Hypothalamus (tissue), 51 donors: Measurements from ENCODE around the gene ZNF543.
"Not testable (repeated sequence)": the region's sequence is repeated elsewhere in the genome, so short reads cannot be mapped to it uniquely, and the experiment has no call there.

Experiments used
- DNase-seq, 51 donors: peaks; one replicate each; lab custom pipeline; 2025; lab: John Stamatoyannopoulos, UW

Gene ZNF543

DNA sequence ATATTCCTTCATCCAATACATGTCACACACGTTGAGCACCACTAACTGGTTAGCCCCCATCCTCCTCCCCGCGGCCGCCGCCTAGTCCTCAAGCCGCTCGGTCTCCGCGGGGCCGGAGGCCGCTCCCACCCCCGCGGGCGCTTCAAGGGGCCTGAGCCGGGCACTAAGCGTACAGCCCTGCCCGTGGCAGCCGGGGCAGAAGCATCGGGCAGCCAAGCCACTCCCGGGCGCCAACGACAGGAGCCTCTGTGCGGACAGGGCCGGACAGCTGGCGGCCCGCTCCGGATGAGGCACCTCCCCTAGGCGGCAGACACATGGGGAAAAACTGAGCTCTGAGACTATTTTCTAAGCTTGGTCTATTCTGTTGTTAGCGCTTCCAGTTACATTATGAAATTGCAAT is 2.8 kb upstream of the ZNF543 start:
- DNase-seq: peak in 6 of 51 donors; percentile 3 to 20 (median 5)

DNA sequence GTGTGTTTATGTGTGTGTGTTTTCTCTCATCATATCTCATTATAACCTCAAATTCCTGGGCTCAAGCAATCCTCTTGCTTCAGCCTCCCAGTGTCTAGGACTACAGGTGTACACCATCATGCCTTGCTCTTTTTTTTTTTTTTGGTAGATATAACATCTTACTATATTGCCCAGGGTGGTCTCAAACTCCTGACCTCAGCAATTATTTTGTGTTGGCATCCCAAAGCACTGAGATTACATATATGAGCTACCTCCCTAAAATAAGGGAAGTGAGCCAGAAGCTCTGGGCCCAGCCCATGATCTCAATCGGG is 448 bp upstream of the ZNF543 start:
- DNase-seq: no peak

DNA sequence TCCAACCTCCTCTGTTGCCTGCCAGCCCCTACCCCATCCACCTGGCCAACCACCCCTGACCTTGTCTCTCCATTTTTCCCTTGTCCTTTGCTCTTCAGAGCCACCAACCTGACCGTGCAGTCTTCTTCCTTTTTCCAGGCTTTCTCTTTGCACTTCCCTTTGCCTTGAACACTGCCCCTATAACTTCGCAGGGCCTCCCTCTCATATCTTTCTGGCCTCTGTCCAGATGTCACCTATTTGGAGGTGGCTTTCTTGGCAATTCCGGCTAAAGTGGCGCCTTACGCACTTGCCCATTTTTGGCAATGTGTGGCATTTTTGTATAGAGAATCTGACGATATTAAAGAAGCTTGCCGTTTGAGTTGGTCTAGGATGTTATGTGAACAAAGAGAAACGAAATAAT is 844 bp downstream of the ZNF543 start:
- DNase-seq: no peak

DNA sequence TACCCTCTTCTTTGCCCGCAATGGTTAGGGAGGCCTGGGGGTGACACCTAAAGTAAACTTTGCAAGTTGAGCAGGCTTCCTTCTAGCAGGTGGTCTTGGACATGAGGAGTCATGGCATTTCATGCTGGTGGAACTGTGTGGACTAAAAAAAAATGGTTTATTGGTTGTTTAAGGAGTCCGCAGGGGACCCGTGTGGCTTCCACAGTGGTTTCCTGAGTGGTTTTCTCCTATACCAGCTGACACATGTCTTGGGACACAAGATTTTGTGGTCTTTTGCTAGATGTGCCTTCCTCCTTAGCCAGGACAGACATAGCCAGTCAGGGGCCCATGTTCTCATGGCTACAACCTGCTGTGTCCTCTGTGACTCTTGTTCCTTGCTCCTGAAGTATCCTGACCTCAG is 1.5 kb downstream of the ZNF543 start:
- DNase-seq: no peak

DNA sequence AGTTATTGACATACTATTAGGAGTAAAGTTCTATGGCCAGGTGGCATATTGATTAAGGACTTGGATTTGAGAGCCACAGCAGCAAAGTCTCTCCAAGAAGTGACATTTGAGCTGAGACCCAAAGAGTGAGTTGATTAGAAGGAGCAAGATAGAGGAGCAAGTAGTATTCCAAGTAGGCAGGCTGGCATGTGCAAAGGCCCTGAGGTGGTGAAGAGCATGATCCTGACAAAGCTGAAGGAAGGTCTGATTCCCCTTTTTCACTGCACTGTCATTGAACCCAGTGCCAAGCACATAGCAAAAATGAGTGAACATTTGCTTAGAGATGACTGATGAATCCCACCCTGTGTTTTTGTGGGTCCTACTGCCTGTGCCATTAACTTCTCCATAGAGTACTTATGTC is 4.7 kb downstream of the ZNF543 start:
- DNase-seq: no peak

DNA sequence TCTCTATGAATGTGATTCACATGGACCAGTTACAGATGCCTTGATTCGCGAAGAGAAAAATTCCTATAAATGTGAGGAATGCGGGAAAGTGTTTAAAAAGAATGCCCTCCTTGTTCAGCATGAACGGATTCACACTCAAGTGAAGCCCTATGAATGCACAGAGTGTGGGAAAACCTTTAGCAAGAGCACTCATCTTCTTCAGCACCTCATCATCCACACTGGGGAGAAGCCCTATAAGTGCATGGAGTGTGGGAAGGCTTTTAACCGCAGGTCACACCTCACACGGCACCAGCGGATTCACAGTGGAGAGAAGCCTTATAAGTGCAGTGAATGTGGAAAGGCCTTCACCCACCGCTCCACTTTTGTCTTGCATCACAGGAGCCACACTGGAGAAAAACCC is 7.7 kb downstream of the ZNF543 start:
- no peak for DNase-seq

DNA sequence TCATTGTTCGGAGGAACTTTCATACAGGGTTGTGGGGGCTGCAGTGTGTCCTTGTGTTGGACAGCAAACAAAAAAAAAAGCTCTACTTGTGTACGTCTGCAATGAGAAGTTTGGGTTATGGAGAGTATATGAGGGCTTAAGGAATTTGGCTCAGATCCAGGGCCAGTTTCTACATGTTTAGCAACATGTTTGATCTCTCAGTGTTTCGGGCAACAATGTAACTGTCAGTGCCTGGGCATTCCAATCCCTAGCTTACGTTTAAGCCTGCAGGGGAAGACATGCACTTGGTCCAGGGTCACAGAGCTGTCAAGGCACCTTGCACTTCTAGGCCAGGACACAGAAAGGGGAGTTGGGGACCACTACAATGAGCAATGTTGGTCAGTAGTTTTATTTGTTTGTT is 13.9 kb downstream of the ZNF543 start:
- DNase-seq: no peak

DNA sequence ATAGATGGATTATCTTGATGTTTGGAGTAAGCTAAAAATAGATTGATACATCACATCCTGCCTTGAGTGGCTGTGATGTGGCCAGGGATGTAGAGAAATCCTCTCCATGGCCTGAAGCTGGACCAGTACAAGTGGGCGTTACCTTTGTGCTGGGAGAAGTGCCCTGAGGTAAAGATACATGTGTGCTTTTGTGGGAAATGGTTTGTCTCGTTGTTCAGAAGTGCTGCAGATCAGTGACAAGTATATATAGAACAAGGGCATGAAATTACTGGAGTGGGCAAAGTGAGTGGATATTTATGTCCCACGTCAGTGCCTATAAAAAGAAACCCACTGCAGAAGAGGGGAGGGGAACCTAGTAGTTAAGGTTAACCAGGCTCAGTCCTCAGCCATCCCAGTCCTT is 18.6 kb downstream of the ZNF543 start:
- no peak for DNase-seq

DNA sequence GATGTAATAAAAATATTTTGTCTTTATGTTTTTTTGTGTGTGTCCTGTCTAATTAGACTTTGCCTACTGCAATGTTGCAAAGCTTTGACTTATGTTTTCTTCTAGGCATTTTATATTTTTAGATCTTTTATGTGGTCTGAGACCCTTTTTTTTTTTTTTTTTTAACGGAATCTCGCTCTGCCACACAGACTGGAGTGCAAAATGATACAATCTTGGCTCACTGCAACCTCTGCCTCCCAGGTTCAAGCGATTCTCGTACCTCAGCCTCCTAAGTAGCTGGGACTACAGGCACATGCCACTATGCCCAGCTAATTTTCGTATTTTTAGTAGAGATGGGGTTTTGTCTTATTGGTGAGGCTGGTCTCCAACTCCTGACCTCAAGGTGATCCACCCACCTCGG is 22.3 kb downstream of the ZNF543 start:
- DNase-seq: no peak

DNA sequence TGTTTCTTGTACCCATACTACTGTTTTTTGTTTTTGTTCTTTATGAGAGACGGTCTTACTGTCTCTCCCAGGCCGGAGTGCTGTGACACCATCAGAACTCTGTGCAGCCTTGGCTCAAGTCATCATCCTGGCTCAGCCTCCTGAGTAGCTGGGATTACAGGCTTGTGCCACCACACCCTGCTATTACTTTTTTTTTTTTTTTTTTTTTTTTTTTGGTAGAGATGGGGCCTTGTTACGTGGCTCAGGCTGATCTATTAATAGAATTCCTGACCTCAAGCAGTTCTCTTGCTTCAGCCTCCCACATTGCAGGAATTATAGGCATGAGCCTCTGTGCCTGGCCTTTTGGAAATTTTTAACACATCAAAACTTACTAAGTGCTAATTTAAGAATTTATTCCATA is 27.9 kb downstream of the ZNF543 start:
- DNase-seq: no peak

DNA sequence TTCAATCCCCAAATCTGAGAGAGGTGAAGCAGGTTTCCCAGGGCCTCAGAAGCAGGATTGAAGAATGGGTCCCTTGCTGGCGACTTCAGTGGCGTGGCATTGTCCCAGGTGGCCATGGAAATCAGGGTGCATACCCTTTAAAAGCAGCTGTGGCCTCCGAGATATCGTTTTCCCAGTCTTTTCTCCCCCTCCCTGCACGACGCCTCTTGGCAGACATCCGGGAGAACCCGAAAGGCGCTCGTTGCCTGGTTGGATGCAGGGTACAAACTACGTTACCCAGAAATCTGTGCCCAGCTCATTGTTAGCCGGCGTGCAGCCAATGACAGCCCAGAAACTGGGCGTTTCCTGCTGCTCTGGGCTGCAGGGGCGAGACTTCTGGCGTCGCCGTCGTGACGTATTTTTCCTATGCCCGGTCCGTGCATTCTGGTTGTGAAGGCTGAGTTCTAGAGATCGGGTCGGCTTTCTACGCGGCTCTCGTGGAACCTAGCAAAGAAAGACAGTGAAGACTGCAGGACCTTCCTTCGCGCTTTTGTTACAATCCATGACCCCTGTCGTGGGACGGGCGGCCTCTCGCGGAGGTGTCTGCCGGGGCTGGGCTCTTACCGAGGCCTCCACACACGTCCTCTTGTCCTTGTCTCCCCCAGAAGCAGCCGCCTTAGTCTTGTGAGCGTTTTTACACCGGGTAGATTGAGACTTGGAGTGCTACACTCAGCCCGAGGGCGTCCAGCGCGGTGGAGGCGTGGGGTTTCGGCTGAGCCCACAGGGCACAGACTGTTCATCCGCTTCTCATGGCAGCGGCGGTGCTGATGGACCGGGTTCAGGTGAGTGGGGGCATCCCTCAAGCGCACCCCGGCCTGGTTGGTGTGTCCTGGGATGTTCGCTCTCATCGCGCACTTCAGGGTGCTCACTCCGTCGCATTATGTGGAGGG is 30.9 kb downstream of the ZNF543 start, which contains the start of gene ZNF304:
ZNF304 (plus strand) TSS at position 395 of the 929 bp plus-strand sequence; CDS start at position 789, 394 bp downstream.
- peak; percentile 40 to 97 (median 92) for DNase-seq

DNA sequence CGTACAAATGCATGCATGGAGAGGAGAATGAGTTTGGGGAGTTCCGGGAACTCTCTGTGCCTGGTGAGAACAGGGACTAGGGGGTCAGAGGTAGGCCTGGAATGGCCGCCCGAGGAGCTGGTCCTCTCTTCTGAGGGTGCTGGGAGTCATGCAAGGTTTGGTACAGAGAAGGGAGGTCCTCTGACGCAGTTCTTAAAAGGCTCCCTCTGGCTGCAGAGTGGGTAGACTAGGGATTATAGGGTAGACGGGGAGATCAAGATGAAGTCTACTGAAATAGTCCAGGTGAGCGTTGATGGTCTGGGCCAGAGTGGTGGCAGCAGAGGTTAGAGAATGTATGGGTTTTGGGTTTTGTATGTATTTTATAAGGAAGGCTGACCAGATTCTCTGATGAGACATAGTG is 31.6 kb downstream of the ZNF543 start:
- DNase-seq: no peak

DNA sequence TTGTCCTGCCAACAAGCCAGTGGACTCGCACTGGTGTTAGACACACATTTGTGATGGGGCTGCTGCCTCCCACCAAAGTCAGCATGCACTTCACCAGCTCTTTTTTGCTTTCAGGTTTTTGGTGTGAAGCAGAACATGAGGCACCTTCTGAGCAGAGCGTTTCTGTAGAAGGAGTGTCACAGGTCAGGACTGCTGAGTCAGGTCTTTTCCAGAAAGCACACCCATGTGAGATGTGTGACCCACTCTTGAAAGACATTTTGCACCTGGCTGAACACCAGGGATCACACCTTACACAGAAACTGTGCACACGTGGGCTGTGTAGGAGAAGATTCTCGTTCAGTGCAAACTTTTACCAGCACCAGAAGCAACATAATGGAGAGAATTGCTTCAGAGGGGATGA is 35.6 kb downstream of the ZNF543 start:
- no peak for DNase-seq

DNA sequence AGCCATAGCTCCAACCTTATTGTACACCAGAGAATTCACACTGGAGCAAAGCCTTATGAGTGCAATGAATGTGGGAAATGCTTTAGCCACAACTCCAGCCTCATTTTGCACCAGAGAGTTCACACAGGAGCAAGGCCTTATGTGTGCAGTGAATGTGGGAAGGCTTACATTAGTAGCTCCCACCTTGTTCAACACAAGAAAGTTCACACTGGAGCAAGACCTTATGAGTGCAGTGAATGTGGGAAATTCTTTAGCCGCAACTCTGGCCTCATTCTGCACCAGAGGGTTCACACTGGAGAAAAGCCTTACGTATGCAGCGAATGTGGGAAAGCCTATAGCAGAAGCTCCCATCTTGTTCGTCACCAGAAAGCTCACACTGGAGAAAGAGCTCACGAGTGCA is 37.1 kb downstream of the ZNF543 start:
- no peak for DNase-seq

DNA sequence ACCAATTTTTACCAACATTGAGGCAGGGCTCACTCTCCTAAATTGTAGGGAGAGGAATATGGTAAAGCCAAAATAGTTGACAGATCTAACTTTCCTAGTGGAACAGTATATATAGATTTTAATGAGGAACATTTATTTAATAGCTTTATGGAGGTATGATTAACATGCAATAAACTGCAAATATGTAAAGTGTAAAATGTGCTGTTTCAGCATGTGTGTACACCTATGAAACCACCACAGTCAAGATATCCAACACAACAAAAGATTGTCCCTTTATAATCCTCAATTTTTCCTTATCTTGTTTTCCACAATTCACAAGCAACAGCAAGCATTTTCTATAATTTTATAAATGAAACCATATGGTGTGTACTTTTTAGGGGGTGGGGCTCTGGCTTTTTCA is 39.0 kb downstream of the ZNF543 start:
- no peak for DNase-seq

DNA sequence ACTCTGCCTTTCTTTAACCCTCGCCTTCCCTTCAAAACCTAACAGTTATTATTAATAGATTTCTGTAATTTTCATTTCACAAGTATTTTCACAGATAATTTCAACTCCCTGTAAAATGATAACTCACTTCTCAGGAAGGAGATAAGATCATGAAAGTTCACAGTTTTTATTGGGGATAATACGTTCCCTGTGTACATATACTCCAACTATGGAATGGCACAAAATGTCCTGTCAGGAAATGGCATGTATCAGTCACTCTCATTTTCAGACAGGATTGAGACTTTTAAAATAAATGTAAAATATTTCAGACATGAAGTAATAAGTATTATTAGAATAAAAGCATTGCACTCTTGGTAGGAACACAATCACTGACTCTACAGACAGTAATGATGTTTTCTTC is 42.1 kb downstream of the ZNF543 start:
- no peak for DNase-seq

DNA sequence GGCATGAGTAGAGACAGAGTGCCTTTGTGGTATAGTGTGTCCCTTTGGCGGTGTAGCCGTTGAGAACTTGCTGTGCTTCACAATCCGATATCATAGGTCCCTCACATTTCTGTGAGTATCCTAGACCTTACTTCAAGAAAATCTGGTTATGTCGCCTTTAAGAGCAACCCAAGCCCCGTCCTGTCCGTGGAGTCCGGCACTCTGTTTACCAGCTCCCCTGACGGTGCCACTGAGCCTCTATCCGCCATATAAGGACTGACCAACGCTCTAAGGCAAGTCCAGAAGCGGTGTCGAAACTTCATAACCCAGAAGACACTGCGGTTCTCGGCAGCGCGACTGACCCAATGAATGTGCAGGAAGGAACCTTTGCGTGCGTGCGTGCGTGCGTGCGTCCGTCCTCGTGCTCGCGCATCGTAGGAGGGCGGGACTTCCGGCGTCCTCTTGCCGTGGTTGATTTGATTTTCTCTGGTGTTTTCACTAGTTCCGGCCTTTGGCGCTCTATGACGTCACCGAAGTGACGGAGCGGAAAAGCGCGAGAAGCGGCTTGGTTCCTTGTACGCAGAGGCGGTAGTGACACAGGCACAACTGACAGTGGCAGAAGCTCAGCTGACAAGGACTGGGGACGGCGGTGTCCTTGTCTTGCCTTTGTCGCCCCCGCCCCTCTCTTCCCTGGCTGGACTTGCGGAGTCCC is 42.9 kb downstream of the ZNF543 start, which contains the start of the genes TRAPPC2B and ZNF547:
TRAPPC2B (plus strand) TSS at position 555 of the 691 bp plus-strand sequence. CDS start 1,283 bp downstream, outside the sequence.
ZNF547 (plus strand) TSS at position 555 of the 691 bp plus-strand sequence. CDS start 5,005 bp downstream, outside the sequence.
- DNase-seq: peak; percentile 75 to 99 (median 97)

DNA sequence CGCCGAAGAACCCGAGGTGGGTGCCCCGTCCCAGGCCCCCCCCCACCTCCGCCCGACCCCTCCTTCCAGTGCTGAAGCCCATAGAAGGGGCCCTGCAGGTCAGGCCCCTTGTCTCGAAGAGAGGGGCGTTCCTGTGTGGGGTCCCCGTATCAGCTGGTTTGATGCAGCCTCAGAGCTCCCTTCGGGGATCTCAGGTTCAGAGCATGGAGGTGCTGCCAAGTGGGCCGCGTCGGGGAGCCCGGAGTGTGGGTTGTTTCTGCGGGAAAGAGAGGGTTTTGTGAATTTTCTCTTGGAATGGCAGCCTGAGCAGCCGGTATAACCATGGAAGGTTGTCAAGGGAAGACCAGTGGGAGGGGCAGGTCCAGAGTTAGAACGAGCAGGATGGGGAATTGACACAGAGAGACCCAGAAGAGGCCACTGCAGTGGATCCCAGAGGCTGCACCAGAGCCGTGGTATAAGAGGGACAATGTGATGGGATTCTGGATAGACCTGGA is 43.5 kb downstream of the ZNF543 start:
- DNase-seq: peak in 4 of 51 donors; percentile 1 to 40 (median 24)

DNA sequence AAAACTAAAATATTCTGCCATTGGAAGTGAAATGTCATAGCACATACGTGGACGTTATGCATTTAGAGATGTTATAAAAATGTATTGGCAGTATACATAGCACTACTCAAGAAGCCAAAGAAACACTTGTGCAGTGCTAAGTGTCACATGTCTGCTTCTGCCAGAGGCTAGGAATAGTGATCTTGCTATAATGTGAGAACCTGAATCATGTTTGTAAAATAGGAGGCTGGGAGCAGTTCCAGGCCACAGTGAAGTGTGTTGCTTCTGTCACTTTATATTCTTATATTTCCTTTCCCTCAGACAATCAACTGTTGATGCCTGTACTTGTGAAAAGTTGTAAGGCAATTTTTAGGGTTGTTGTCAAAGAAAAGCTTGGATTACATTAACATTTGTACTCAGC is 46.5 kb downstream of the ZNF543 start:
- DNase-seq: no peak

DNA sequence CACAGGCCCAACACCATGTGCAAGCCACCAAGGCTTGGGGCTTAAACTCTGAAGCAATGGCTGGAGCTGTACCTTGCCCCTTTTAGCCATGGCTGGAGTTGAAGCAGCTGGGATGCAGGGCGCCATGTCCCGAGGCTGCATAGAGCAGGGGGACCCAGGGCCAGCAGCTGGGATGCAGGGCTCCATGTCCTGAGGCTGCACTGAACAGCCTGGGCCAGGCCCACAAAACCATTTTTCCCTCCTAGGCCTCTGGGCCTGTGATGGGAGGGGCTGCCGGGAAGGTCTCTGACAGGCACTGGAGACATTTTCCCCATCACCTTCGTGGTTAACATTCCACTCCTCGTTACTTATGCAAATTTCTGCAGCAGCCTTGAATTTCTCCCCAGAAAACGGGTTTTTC is 53.9 kb downstream of the ZNF543 start:
- no peak for DNase-seq

DNA sequence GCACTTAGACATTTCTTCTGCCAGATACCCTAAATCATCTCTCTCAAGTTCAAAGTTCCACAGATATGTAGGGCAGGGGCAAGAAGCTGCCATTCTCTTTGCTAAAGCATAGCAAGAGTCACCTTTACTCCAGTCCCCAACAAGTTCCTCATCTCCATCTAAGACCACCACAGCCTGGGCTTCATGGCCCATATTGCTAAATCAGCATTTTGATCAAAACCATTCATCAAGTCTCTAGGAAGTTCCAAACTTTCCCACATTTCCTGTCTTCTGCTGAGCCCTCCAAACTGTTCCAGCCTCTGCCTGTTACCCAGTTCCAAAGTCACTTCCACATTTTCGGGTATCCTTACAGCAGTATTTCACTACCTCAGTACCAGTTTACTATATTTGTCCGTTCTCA is 54.4 kb downstream of the ZNF543 start:
- not testable (repeated sequence) for DNase-seq

DNA sequence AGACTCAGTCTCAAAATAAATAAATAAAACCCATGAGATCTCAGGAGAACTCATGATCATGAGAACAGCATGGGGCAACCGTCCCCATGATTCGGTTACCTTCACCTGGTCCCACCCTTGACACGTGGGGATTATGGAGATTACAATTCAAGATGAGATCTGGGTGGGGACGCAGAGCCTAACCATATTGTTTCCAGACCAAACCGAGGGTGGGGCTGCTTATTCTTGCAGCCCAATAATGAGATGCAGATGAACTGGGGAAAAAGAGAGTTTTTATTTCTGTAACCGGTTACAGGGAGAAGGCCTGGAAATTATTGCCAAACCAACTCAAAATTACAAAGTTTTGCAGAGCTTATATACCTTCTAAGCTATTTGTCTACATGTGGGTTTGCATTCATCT is 55.9 kb downstream of the ZNF543 start:
- no peak for DNase-seq
